VCaP (cell line): ENCODE results near the gene ZNF420.
"Not testable (repeated sequence)": the region's sequence is repeated elsewhere in the genome, so short reads cannot be mapped to it uniquely, and the experiment has no call there.

ENCODE experiments used
- H3K27ac ChIP-seq: fragments of 450-650 bp; 2 replicates; pipeline ENCODE4 v1.5.1; 2017
- TF ChIP-seq, protein P1 (sequence below): fragments of 450-650 bp; conservative IDR thresholded peaks from 2 replicates; pipeline ENCODE4 v1.5.1; 2017; ENCODE audit warnings: mild to moderate bottlenecking, moderate library complexity

Gene ZNF420

DNA sequence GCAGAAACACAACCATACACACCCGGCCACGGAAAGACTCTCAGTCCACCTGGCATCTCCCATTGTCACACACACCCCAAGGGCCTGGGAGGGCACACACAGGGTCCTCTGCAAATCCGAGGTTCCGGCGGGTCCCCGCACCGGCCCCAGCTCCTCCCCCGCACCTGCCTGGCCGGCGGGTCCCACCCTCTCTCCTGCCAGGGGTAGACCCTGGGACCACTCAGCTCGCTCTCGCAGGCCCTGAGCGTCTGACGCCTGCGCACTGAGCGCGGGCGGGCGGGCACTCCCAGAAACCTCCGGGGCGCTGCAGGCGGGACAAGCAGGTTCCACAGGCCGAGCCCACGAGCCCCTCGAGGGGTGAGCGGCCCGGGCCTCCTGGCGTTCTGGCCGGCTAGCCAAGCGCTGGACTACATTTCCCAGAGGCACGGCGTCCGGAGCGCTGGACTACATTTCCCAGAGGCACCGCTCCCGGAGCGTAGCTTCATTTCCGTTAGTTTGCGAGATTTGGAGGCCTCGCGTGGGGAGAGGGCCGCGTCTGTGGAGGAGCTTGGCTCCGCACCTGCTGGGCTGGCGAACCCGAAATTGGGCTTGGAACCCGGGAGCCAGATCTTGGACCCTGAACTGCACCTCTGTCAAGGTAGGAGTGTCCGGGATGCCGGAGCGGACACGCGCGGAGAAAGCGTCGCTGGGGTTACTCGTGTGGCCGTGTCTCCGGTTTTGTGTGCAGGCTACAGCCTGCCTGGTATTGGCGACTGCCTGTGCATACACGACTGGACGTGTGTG lies at the start of gene ZNF420:
ZNF420 (plus strand) TSS at position 500 of the 783 bp plus-strand sequence. CDS start 10,686 bp downstream, outside the sequence.
- H3K27ac ChIP-seq, result peak within 1 kb of the TSS; percentile 89
- TF ChIP-seq, protein P1, sequence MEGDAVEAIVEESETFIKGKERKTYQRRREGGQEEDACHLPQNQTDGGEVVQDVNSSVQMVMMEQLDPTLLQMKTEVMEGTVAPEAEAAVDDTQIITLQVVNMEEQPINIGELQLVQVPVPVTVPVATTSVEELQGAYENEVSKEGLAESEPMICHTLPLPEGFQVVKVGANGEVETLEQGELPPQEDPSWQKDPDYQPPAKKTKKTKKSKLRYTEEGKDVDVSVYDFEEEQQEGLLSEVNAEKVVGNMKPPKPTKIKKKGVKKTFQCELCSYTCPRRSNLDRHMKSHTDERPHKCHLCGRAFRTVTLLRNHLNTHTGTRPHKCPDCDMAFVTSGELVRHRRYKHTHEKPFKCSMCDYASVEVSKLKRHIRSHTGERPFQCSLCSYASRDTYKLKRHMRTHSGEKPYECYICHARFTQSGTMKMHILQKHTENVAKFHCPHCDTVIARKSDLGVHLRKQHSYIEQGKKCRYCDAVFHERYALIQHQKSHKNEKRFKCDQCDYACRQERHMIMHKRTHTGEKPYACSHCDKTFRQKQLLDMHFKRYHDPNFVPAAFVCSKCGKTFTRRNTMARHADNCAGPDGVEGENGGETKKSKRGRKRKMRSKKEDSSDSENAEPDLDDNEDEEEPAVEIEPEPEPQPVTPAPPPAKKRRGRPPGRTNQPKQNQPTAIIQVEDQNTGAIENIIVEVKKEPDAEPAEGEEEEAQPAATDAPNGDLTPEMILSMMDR, result no peak

DNA sequence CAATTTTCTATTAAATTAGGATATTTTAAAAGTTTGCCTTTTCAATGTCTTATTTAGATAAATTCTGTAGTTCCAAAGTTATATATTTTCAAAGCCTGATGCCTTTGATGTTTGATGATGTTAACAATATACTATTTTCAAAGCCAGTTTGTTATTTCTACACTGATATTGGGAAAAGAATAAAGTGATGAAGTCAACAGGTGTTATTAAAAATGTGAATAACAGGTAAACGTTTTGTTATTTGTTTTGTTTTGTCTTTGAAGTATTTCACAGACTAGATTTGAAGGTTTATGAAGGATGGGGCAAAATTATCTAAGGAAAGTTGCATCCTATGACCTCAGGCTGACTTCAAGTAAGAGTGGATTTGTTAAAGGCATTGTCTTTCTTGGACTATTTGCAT lies 33.1 kb upstream of the ZNF420 start:
- no peak overlapping the region for H3K27ac ChIP-seq
- TF ChIP-seq, protein P1, result no peak

DNA sequence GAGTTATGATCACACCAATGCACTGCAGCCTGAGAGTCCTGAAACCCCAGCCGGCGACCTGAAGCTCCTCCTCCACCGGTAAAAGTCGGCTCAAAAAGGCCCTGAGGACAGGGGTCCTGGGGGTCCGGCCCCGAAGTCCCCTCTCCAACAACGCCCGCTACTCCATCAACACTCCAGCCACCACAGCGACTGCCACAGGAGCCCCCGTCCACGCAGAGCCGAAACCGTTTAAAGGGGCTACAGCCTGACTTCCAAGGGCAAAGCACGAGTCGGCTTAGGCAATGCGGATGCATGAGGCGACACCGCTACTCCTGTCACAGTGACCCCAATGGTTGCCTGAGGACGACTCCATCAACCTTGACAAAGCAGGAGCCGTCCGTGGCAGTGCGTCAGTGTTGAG lies 22.9 kb upstream of the ZNF420 start:
- TF ChIP-seq, protein P1, result no peak
- no peak overlapping the region for H3K27ac ChIP-seq

DNA sequence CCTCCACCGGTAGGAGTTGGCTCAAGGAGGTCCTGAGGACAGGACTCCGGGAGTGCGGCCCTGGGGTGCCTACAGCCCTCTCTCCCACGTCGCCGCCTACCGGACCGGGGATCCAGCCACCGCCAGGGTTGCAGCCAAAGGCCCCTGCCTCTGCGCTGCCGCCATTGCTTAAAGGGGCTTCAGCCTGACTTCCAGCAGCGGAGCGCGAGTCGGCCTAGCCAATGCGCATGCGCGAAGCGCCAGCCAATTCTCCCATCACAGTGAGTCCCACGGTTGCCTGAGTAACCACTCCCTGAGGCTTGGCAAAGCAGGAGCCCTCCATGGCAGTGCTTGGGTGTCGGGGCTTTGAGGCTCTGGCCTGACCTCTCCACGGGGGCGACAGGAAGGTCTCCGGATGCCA lies 21.5 kb upstream of the ZNF420 start:
- H3K27ac ChIP-seq, result no peak overlapping the region
- TF ChIP-seq, protein P1, result no peak

DNA sequence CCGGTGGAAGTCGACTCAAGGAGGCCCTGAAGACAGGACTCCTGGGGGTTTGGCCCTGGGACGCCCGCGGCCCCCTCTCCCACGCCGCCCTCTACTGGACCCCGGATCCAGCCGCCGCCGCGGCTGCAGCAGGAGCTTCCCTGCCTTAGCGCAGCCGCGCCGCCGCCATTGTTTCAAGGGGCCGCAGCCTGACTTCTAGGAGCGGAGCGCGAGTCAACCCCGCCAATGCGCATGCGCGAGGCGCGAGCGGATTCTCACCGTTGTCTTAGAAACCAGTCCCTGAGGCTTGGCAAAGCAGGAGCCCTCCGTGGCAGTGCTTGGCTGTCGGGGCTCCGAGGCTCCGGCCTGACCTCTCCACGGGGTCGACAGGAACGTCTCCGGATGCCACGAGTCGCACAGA lies 19.1 kb upstream of the ZNF420 start:
- TF ChIP-seq, protein P1, result no peak
- H3K27ac ChIP-seq, result no peak overlapping the region

DNA sequence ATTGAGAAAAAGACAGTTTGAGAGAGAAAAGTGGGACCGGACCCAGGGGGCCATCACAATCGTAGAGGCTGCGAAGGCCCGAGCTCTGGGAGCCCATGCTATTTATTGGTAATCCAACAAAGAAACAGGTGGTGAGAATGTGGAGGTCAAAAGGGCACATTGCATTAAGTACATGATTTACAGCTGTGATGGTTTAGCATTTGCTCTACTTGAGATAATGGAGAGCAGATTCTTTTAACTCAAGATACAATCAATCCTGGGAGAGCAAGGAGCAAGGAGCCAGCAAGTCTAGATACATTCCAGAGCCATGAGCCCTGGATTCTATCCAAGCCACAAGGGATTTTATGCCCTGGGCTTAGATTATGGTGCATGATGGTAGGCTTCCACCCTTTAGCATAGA lies 13.3 kb upstream of the ZNF420 start:
- H3K27ac ChIP-seq, result not testable (repeated sequence)

DNA sequence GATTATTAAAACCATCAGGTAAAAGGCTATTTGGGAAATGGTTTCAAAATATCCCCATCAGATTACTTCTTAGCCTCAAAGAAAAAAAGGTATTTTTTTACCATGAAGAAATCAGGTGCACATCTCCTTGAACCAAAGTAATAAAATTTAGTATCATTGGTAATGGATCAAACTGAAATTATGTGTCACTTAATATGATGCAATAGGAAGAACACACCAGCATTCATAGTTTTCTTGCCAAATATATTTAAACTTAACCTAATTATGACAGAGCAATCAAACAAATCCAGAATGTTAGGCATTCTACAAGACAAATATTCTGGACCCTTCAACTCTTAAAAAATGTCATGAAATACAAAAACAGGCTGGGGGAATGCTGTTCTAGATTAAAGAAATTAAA lies 4.1 kb upstream of the ZNF420 start:
- no peak overlapping the region for H3K27ac ChIP-seq
- TF ChIP-seq, protein P1, result no peak

DNA sequence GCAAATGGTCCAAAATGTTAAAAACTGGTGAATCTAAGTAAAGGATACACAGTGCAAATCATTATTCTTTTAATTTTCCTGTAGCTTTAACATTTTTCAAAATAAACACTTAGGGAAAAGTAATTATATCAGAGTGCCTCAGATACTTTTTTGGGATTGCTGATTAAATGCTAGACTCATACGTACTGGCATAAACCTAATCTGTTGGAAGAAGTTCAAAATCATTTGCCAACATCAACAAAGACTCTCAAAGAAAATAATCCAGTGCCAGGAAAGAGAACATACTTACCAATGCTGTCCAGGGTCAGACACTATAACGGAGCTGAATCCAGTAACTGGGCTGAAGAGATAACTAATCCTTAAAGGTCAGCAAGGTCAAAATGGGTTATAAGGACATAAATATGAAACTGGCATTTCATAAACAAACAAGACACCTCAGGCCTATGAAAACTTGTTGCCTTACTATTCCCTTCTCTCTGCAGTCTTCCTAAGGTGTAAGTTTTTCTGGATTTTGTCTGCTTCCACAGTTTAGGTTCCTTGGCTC lies 3.3 kb upstream of the ZNF420 start:
- no peak overlapping the region for H3K27ac ChIP-seq
- TF ChIP-seq, protein P1, result no peak

DNA sequence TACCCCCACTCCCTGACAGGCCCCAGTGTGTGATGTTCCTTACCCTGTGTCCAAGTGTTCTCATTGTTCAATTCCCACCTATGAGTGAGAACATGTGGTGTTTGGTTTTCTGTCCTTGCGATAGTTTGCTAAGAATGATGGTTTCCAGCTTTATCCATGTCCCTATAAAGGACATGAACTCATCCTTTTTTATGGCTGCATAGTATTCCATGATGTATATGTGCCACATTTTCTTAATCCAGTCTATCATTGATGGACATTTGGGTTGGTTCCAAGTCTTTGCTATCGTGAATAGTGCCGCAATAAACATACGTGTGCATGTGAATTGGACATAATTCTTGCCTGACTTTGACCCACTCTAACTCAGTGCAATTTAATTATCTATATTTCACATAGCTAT lies 1.7 kb upstream of the ZNF420 start:
- H3K27ac ChIP-seq, result not testable (repeated sequence)
